ENCODE results near the gene NDUFB3. TPM values are rescaled to one million over a fixed set of nuclear protein-coding genes. Genes with fewer than 3 reads are reported as not detected.

Gene NDUFB3
- total and polyA plus RNA-seq, 10 of the 15 experiments (the other 5 are each of a cell fraction or from before 2014, with no cell fraction given) = 115 to 1,059 (median 187) TPM

DNA sequence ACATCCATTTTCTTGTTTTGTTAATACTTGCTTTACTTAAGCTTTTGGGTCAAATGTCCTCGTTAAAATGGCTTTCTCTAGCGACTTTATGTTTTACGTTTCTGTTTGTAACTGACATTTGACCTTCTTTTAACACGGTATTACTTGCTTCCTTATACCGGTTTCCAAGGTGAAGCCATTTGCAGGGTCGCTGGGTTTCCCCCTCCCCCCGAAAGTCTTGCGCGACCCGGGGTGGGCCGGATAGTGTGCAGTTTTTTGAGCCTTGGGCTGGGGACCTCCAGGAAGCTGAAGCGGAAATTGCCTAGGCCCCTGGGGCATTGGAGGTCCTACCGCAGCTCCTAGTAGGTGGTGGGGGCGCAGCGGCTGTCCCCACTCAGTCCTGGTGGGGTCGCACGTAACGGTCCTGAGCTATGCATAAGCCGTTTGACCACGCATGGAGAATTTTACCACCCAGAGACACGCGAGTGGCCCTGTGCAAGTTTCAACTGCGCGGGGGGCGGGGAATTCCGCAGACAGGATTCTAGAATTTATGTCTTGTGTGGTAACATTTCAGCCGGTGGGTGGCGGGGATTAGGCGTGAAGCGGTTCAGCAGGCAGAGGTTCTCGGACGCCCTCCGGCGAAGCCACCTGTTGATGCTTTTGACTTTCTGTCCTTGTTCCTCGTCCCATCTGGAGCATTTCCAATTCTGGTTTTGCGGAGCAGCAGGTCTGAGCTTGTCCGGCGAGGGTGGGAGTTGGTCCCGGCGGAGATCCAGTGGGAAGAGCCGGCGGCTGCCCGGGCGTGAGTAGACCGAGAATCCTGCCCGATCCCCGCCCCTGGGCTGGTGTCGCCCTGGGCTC, 46.5 kb downstream of the NDUFB3 start (continued):
- TF ChIP-seq, protein P1, sequence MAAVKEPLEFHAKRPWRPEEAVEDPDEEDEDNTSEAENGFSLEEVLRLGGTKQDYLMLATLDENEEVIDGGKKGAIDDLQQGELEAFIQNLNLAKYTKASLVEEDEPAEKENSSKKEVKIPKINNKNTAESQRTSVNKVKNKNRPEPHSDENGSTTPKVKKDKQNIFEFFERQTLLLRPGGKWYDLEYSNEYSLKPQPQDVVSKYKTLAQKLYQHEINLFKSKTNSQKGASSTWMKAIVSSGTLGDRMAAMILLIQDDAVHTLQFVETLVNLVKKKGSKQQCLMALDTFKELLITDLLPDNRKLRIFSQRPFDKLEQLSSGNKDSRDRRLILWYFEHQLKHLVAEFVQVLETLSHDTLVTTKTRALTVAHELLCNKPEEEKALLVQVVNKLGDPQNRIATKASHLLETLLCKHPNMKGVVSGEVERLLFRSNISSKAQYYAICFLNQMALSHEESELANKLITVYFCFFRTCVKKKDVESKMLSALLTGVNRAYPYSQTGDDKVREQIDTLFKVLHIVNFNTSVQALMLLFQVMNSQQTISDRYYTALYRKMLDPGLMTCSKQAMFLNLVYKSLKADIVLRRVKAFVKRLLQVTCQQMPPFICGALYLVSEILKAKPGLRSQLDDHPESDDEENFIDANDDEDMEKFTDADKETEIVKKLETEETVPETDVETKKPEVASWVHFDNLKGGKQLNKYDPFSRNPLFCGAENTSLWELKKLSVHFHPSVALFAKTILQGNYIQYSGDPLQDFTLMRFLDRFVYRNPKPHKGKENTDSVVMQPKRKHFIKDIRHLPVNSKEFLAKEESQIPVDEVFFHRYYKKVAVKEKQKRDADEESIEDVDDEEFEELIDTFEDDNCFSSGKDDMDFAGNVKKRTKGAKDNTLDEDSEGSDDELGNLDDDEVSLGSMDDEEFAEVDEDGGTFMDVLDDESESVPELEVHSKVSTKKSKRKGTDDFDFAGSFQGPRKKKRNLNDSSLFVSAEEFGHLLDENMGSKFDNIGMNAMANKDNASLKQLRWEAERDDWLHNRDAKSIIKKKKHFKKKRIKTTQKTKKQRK (IDR thresholded peaks at IDR 0.05; ENCODE audit: low read depth, low read length) = no peak
- TF ChIP-seq POLR2A (IDR thresholded peaks at IDR 0.05; ENCODE audit: low read depth, low read length) (peak; percentile 83), CBX3 (IDR thresholded peaks at IDR 0.05; ENCODE audit: borderline replicate concordance, low read depth) (no peak), ZNF207 (IDR thresholded peaks at IDR 0.05; ENCODE audit: borderline replicate concordance) (peak; percentile 68; the same call in 1 of the 2 replicates), STAT1 (conservative IDR thresholded peaks at IDR 0.05) (no peak), SMAD5 (IDR thresholded peaks at IDR 0.05; ENCODE audit: low read depth) (peak; percentile 29; the same call in 1 of the 2 replicates), ZNF217 (IDR thresholded peaks at IDR 0.05) (peak; percentile 79; the same call in 1 of the 2 replicates), TCF12 (IDR thresholded peaks at IDR 0.05; ENCODE audit: low read depth, low read length) (peak; percentile 80), KAT2A (conservative IDR thresholded peaks at IDR 0.05; ENCODE audit: control insufficient read depth, low read depth, low read length) (no peak), KLF5 (IDR thresholded peaks at IDR 0.05; ENCODE audit: partially characterized antibody) (peak; percentile 73), WRNIP1 (IDR thresholded peaks at IDR 0.05; ENCODE audit: borderline replicate concordance, low read depth, low read length) (no peak), TAF1 (IDR thresholded peaks at IDR 0.05; ENCODE audit: borderline replicate concordance, low read depth, low read length) (peak; percentile 81), BRCA1 (IDR thresholded peaks at IDR 0.05; ENCODE audit: low read depth, low read length) (no peak), MYB (IDR thresholded peaks at IDR 0.05; ENCODE audit: borderline replicate concordance, low read depth, low read length) (peak; percentile 91), RB1 (IDR thresholded peaks at IDR 0.05; ENCODE audit: borderline replicate concordance) (peak; percentile 55; the same call in 1 of the 2 replicates)
- TF ChIP-seq, protein P2, sequence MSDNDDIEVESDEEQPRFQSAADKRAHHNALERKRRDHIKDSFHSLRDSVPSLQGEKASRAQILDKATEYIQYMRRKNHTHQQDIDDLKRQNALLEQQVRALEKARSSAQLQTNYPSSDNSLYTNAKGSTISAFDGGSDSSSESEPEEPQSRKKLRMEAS (IDR thresholded peaks at IDR 0.05; ENCODE audit: low read depth, low read length) = peak; percentile 67
- TF ChIP-seq, protein P3, sequence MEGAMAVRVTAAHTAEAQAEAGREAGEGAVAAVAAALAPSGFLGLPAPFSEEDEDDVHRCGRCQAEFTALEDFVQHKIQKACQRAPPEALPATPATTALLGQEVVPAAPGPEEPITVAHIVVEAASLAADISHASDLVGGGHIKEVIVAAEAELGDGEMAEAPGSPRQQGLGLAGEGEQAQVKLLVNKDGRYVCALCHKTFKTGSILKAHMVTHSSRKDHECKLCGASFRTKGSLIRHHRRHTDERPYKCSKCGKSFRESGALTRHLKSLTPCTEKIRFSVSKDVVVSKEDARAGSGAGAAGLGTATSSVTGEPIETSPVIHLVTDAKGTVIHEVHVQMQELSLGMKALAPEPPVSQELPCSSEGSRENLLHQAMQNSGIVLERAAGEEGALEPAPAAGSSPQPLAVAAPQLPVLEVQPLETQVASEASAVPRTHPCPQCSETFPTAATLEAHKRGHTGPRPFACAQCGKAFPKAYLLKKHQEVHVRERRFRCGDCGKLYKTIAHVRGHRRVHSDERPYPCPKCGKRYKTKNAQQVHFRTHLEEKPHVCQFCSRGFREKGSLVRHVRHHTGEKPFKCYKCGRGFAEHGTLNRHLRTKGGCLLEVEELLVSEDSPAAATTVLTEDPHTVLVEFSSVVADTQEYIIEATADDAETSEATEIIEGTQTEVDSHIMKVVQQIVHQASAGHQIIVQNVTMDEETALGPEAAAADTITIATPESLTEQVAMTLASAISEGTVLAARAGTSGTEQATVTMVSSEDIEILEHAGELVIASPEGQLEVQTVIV (IDR thresholded peaks at IDR 0.05; ENCODE audit: borderline replicate concordance, partially characterized antibody) = no peak
- TF ChIP-seq, protein P4, sequence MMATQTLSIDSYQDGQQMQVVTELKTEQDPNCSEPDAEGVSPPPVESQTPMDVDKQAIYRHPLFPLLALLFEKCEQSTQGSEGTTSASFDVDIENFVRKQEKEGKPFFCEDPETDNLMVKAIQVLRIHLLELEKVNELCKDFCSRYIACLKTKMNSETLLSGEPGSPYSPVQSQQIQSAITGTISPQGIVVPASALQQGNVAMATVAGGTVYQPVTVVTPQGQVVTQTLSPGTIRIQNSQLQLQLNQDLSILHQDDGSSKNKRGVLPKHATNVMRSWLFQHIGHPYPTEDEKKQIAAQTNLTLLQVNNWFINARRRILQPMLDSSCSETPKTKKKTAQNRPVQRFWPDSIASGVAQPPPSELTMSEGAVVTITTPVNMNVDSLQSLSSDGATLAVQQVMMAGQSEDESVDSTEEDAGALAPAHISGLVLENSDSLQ (IDR thresholded peaks at IDR 0.05) = 0 out of 2 replicates have a peak, but pooled peaks have one; percentile 14
- TF ChIP-seq, protein P5, sequence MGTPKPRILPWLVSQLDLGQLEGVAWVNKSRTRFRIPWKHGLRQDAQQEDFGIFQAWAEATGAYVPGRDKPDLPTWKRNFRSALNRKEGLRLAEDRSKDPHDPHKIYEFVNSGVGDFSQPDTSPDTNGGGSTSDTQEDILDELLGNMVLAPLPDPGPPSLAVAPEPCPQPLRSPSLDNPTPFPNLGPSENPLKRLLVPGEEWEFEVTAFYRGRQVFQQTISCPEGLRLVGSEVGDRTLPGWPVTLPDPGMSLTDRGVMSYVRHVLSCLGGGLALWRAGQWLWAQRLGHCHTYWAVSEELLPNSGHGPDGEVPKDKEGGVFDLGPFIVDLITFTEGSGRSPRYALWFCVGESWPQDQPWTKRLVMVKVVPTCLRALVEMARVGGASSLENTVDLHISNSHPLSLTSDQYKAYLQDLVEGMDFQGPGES (IDR thresholded peaks at IDR 0.05) = no peak
